NCI-H524 treated with DMSO at 0.1 percent for 48 hours (cell line): Measurements from ENCODE around the gene NOC4L.
"Not testable (repeated sequence)": the region's sequence is repeated elsewhere in the genome, so short reads cannot be mapped to it uniquely, and the experiment has no call there.

ENCODE experiments used
- DNase-seq: peaks from one replicate; lab custom pipeline; 2025; lab: John Stamatoyannopoulos, UW

The NOC4L gene

GRCh38 chr12:132144115-132144809 is at the start of gene NOC4L, which contains the start of gene DDX51:
Gene NOC4L (plus strand): TSS chr12:132144457. CDS start chr12:132144489, 32 bp downstream.
Gene DDX51 (minus strand): TSS chr12:132144319. CDS start chr12:132144296, 23 bp downstream.
- DNase-seq, result no peak

- DNase-seq, result no peak
Observed at GRCh38 chr12:132095520-132096409, 48.5 kb upstream of the NOC4L start.

GRCh38 chr12:132099739-132100138 is 44.5 kb upstream of the NOC4L start:
- DNase-seq, result no peak

GRCh38 chr12:132100306-132101065 is 43.8 kb upstream of the NOC4L start:
- DNase-seq, result no peak

- DNase-seq, result no peak
Observed at GRCh38 chr12:132102297-132102696, 42.0 kb upstream of the NOC4L start.

GRCh38 chr12:132103072-132103471 is 41.2 kb upstream of the NOC4L start:
- DNase-seq, result not testable (repeated sequence)

- DNase-seq, result no peak
Observed at GRCh38 chr12:132103542-132104308, 40.5 kb upstream of the NOC4L start.

- DNase-seq, result no peak
Observed at GRCh38 chr12:132105467-132105866, 38.8 kb upstream of the NOC4L start.

- no peak for DNase-seq
Observed at GRCh38 chr12:132106921-132107320, 37.3 kb upstream of the NOC4L start.

- DNase-seq, result no peak
Observed at GRCh38 chr12:132108211-132108832, 35.9 kb upstream of the NOC4L start.

- DNase-seq, result no peak
Observed at GRCh38 chr12:132109741-132110140, 34.5 kb upstream of the NOC4L start.

GRCh38 chr12:132110677-132111076 is 33.6 kb upstream of the NOC4L start:
- no peak for DNase-seq

GRCh38 chr12:132111654-132112304 is 32.5 kb upstream of the NOC4L start:
- no peak for DNase-seq

- DNase-seq, result no peak
Observed at GRCh38 chr12:132114667-132115066, 29.6 kb upstream of the NOC4L start.

GRCh38 chr12:132115500-132115899 is 28.8 kb upstream of the NOC4L start:
- no peak for DNase-seq

- DNase-seq, result no peak
Observed at GRCh38 chr12:132116709-132117557, 27.3 kb upstream of the NOC4L start.

GRCh38 chr12:132117558-132117875 is 26.7 kb upstream of the NOC4L start:
- no peak for DNase-seq

GRCh38 chr12:132118876-132119275 is 25.4 kb upstream of the NOC4L start:
- no peak for DNase-seq

- DNase-seq, result no peak
Observed at GRCh38 chr12:132121283-132121682, 23.0 kb upstream of the NOC4L start.
